Gastrocnemius medialis (tissue), 4 donors: ENCODE measurements around the gene NEK2.

ENCODE experiments used
- POLR2A ChIP-seq, 2 donors: fragments of 450-650 bp; IDR thresholded peaks; one replicate each; pipeline ENCODE4 v1.6.1; 2017; ENCODE audit warnings: antibody characterized with exemption in 2 of 2, mild to moderate bottlenecking in 2 of 2, moderate library complexity in 2 of 2
- TF ChIP-seq, protein P1 (sequence below), 5 experiments: fragments of 450-650 bp in 3 of 5; fragments of 200-600 bp in 2 of 5; sonication (generic) in 2 of 5; IDR thresholded peaks in 4 of 5; conservative IDR thresholded peaks in 1 of 5; 1 replicate in 4 of 5; 2 replicates in 1 of 5; pipeline ENCODE4 v1.5.1; 2016 to 2019; ENCODE audit warnings: antibody characterized with exemption in 5 of 5, mild to moderate bottlenecking in 3 of 5, moderate library complexity in 3 of 5

- TF ChIP-seq, protein P1, sequence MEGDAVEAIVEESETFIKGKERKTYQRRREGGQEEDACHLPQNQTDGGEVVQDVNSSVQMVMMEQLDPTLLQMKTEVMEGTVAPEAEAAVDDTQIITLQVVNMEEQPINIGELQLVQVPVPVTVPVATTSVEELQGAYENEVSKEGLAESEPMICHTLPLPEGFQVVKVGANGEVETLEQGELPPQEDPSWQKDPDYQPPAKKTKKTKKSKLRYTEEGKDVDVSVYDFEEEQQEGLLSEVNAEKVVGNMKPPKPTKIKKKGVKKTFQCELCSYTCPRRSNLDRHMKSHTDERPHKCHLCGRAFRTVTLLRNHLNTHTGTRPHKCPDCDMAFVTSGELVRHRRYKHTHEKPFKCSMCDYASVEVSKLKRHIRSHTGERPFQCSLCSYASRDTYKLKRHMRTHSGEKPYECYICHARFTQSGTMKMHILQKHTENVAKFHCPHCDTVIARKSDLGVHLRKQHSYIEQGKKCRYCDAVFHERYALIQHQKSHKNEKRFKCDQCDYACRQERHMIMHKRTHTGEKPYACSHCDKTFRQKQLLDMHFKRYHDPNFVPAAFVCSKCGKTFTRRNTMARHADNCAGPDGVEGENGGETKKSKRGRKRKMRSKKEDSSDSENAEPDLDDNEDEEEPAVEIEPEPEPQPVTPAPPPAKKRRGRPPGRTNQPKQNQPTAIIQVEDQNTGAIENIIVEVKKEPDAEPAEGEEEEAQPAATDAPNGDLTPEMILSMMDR (IDR thresholded peaks at IDR 0.05 in 4 of 5, conservative IDR thresholded peaks at IDR 0.05 in 1 of 5), result no peak
- TF ChIP-seq POLR2A (IDR thresholded peaks at IDR 0.05), result no peak
Observed at GRCh38 chr1:211667065-211667617, 8.3 kb downstream of the NEK2 start.
